Lung microvascular endothelial cell (primary cell): ENCODE results near the gene MTRF1L. TPM values are rescaled to one million over a fixed set of nuclear protein-coding genes. Genes with fewer than 3 reads are reported as not detected.

Experiments used
- DNase-seq, 2 donors: peaks; one replicate each; pipeline versions ENCODE4 v3.0.0 to v3.0.0-alpha.2; 2010; ENCODE audit warnings: low read depth in 2 of 2
- total RNA-seq: library from RNA; depleted of rRNA; stranded (reverse); fragments of >200 nt; gene quantifications from 2 replicates; pipeline ENCODE4 v1.2.1, GENCODE V29; 2014

Gene MTRF1L
- total RNA-seq, result 12.3 and 12.9 TPM in 2 replicates

- peak; percentile 95 to 98 for DNase-seq
These were observed at the start of gene MTRF1L for GRCh38 chr6:153002613-153003365. MTRF1L (minus strand) TSS chr6:153002709; CDS start chr6:153002685, 24 bp downstream.

- DNase-seq, result no peak
These were observed 49.3 kb upstream of the MTRF1L start for GRCh38 chr6:153051801-153052200.

GRCh38 chr6:153048631-153049030, 46.1 kb upstream of the MTRF1L start:
- DNase-seq, result no peak

GRCh38 chr6:153047386-153047785, 44.9 kb upstream of the MTRF1L start:
- no peak for DNase-seq

- DNase-seq, result no peak
These were observed 42.8 kb upstream of the MTRF1L start for GRCh38 chr6:153045271-153045670.

GRCh38 chr6:153044295-153044694, 41.8 kb upstream of the MTRF1L start:
- DNase-seq, result peak; percentile 8 to 68

GRCh38 chr6:153043719-153044118, 41.2 kb upstream of the MTRF1L start:
- DNase-seq, result no peak

- peak in 1 of 2 donors; percentile 84 for DNase-seq
These were observed 36.0 kb upstream of the MTRF1L start for GRCh38 chr6:153038378-153039057.

GRCh38 chr6:153034139-153034538, 31.6 kb upstream of the MTRF1L start:
- DNase-seq, result no peak

- DNase-seq, result peak; percentile 71 to 75
These were observed 29.9 kb upstream of the MTRF1L start for GRCh38 chr6:153032255-153032882.

GRCh38 chr6:153031335-153031955, 28.9 kb upstream of the MTRF1L start:
- DNase-seq, result peak in 1 of 2 donors; percentile 31

- no peak for DNase-seq
These were observed 26.5 kb upstream of the MTRF1L start for GRCh38 chr6:153028963-153029362.

GRCh38 chr6:153028286-153028685, 25.8 kb upstream of the MTRF1L start:
- DNase-seq, result no peak

- no peak for DNase-seq
These were observed 25.0 kb upstream of the MTRF1L start for GRCh38 chr6:153027480-153027879.

GRCh38 chr6:153024709-153025017, 22.2 kb upstream of the MTRF1L start:
- DNase-seq, result no peak

- peak; percentile 75 to 82 for DNase-seq
These were observed 21.6 kb upstream of the MTRF1L start for GRCh38 chr6:153023977-153024708.

GRCh38 chr6:153018355-153018754, 15.8 kb upstream of the MTRF1L start:
- DNase-seq, result no peak

- no peak for DNase-seq
These were observed 14.3 kb upstream of the MTRF1L start for GRCh38 chr6:153016846-153017245.

- DNase-seq, result peak in 1 of 2 donors; percentile 24
These were observed 12.7 kb upstream of the MTRF1L start for GRCh38 chr6:153015094-153015640.

- peak in 1 of 2 donors; percentile 49 for DNase-seq
These were observed 10.9 kb upstream of the MTRF1L start for GRCh38 chr6:153013438-153013837.

- no peak for DNase-seq
These were observed 10.3 kb upstream of the MTRF1L start for GRCh38 chr6:153012856-153013255.
